WTC11 (cell line): Measurements from ENCODE around the gene ZNF302. TPM values are rescaled to one million over a fixed set of nuclear protein-coding genes. Genes with fewer than 3 reads are reported as not detected.
A peak's percentile ranks its signal among the peaks of the same experiment; 100 is the strongest.

Experiments
- ATAC-seq: fragments of 200-7000 bp; cut with Tn5 transposase; 2 replicates; pipeline ENCODE4 v1.10.0; 2021; ENCODE audit warnings: mild to moderate bottlenecking, moderate library complexity
- CTCF ChIA-PET: fragments of 300-600 bp; sonication (Branson Sonifier 250); formaldehyde crosslinking; loops from one replicate; lab custom pipeline; 2021; ENCODE audit warnings: antibody characterized with exemption; lab: Charles Lee
- POLR2A ChIA-PET: fragments of 350-600 bp; sonication (Branson Sonifier 250); formaldehyde crosslinking; loops from one replicate; lab custom pipeline; 2021; ENCODE audit warnings: antibody characterized with exemption; lab: Charles Lee
- DNase-seq: peaks from one replicate; pipeline ENCODE4 v3.0.0; 2021; ENCODE audit warnings: low spot score
- H3K27ac Mint-ChIP-seq: 2 replicates; pipeline ENCODE4 v1.8.0; 2021; ENCODE audit warnings: mixed read lengths
- H3K27me3 Mint-ChIP-seq: 2 replicates; pipeline ENCODE4 v1.8.0; 2021; ENCODE audit warnings: low read depth, mild to moderate bottlenecking, moderate library complexity, mixed read lengths
- H3K36me3 Mint-ChIP-seq: 2 replicates; pipeline ENCODE4 v1.8.0; 2021; ENCODE audit warnings: mixed read lengths
- H3K4me1 Mint-ChIP-seq: 2 replicates; pipeline ENCODE4 v1.8.0; 2022; ENCODE audit warnings: mixed read lengths
- H3K4me3 Mint-ChIP-seq: 2 replicates; pipeline ENCODE4 v1.8.0; 2021; ENCODE audit warnings: mild to moderate bottlenecking, moderate library complexity, mixed read lengths
- H3K9me3 Mint-ChIP-seq: 2 replicates; pipeline ENCODE4 v1.8.0; 2021; ENCODE audit warnings: mixed read lengths
- ATF1 ChIP-seq: sonication (generic); formaldehyde crosslinking; IDR thresholded peaks from 2 replicates; pipeline ENCODE4 v1.8.1; 2023; ENCODE audit warnings: mild to moderate bottlenecking, moderate library complexity, missing genetic modification reagents
- EMX1 ChIP-seq: fragments of 250-450 bp; sonication (Bioruptor Pico); IDR thresholded peaks from 2 replicates; pipeline ENCODE4 v1.8.0; 2021; ENCODE audit warnings: mild to moderate bottlenecking
- ETV6 ChIP-seq: sonication (generic); formaldehyde crosslinking; IDR thresholded peaks from 2 replicates; pipeline ENCODE4 v1.8.1; 2022; ENCODE audit warnings: mild to moderate bottlenecking, missing genetic modification reagents
- FOXK1 ChIP-seq: sonication (generic); formaldehyde crosslinking; IDR thresholded peaks from 2 replicates; pipeline ENCODE4 v1.8.0; 2022; ENCODE audit warnings: mild to moderate bottlenecking, moderate library complexity, missing genetic modification reagents
- JAZF1 ChIP-seq: fragments of 250-450 bp; sonication (Bioruptor Pico); IDR thresholded peaks from 2 replicates; pipeline ENCODE4 v1.9.0; 2021; ENCODE audit warnings: moderate library complexity, mild to moderate bottlenecking, inconsistent platforms
- MXD4 ChIP-seq: fragments of 250-450 bp; sonication (Bioruptor Pico); IDR thresholded peaks from 2 replicates; pipeline ENCODE4 v1.8.0; 2021; ENCODE audit warnings: mild to moderate bottlenecking, moderate library complexity, borderline replicate concordance
- NR1H2 ChIP-seq: sonication (generic); formaldehyde crosslinking; IDR thresholded peaks from 2 replicates; pipeline ENCODE4 v1.9.0; 2021; ENCODE audit warnings: mild to moderate bottlenecking, moderate library complexity, missing genetic modification reagents
- NR2C2 ChIP-seq: sonication (generic); formaldehyde crosslinking; IDR thresholded peaks from 2 replicates; pipeline ENCODE4 v1.8.0; 2022; ENCODE audit warnings: mild to moderate bottlenecking, missing genetic modification reagents
- OVOL2 ChIP-seq: fragments of 250-450 bp; sonication (Bioruptor Pico); IDR thresholded peaks from 2 replicates; pipeline ENCODE4 v1.9.0; 2021; ENCODE audit warnings: mild to moderate bottlenecking, borderline replicate concordance
- SMAD3 ChIP-seq: sonication (generic); formaldehyde crosslinking; IDR thresholded peaks from 2 replicates; pipeline ENCODE4 v1.8.0; 2022; ENCODE audit warnings: missing genetic modification reagents, mild to moderate bottlenecking, borderline replicate concordance
- SMAD4 ChIP-seq: sonication (generic); formaldehyde crosslinking; IDR thresholded peaks from 2 replicates; pipeline ENCODE4 v1.8.0; 2022; ENCODE audit warnings: mild to moderate bottlenecking, missing genetic modification reagents
- SOX15 ChIP-seq: fragments of 250-450 bp; sonication (Bioruptor Pico); IDR thresholded peaks from 2 replicates; pipeline ENCODE4 v1.9.0; 2021; ENCODE audit warnings: mild to moderate bottlenecking
- SP1 ChIP-seq: sonication (generic); formaldehyde crosslinking; conservative IDR thresholded peaks from 2 replicates; pipeline ENCODE4 v1.8.1; 2022; ENCODE audit warnings: missing genetic modification reagents
- TCF7 ChIP-seq: sonication (generic); formaldehyde crosslinking; IDR thresholded peaks from 2 replicates; pipeline ENCODE4 v1.8.0; 2022; ENCODE audit warnings: mild to moderate bottlenecking, low read depth, missing genetic modification reagents, moderate library complexity
- ZNF232 ChIP-seq: sonication (generic); formaldehyde crosslinking; IDR thresholded peaks from 2 replicates; pipeline ENCODE4 v1.8.0; 2022; ENCODE audit warnings: mild to moderate bottlenecking, missing genetic modification reagents
- ZNF263 ChIP-seq: sonication (generic); formaldehyde crosslinking; IDR thresholded peaks from 2 replicates; pipeline ENCODE4 v1.8.1; 2022; ENCODE audit warnings: low read depth, mild to moderate bottlenecking, moderate library complexity, missing genetic modification reagents
- ZNF423 ChIP-seq: fragments of 250-450 bp; sonication (Bioruptor Pico); IDR thresholded peaks from 2 replicates; pipeline ENCODE4 v2.1.2; 2022; ENCODE audit warnings: mild to moderate bottlenecking, moderate library complexity
- total RNA-seq: library from RNA; stranded (reverse); gene quantifications from 3 replicates; pipeline ENCODE4 v1.2.3, GENCODE V29; 2021
- TF ChIP-seq, protein P1 (sequence below): sonication (generic); formaldehyde crosslinking; IDR thresholded peaks from 2 replicates; pipeline ENCODE4 v1.8.1; 2023; ENCODE audit warnings: mild to moderate bottlenecking, missing genetic modification reagents, moderate library complexity
- TF ChIP-seq, protein P2 (sequence below): sonication (generic); formaldehyde crosslinking; conservative IDR thresholded peaks from 2 replicates; pipeline ENCODE4 v1.8.1; 2023; ENCODE audit warnings: mild to moderate bottlenecking, low read depth, missing genetic modification reagents, moderate library complexity
- TF ChIP-seq, protein P3 (sequence below): sonication (generic); formaldehyde crosslinking; conservative IDR thresholded peaks from 2 replicates; pipeline ENCODE4 v1.8.1; 2022; ENCODE audit warnings: mild to moderate bottlenecking, missing genetic modification reagents
- TF ChIP-seq, protein P4 (sequence below): sonication (generic); formaldehyde crosslinking; IDR thresholded peaks from 2 replicates; pipeline ENCODE4 v1.8.0; 2023; ENCODE audit warnings: missing genetic modification reagents
- TF ChIP-seq, protein P5 (sequence below): sonication (generic); formaldehyde crosslinking; IDR thresholded peaks from 2 replicates; pipeline ENCODE4 v1.8.0; 2022; ENCODE audit warnings: mild to moderate bottlenecking, missing genetic modification reagents
- TF ChIP-seq, protein P6 (sequence below): fragments of 250-450 bp; sonication (Bioruptor Pico); IDR thresholded peaks from 2 replicates; pipeline ENCODE4 v1.9.0; 2021; ENCODE audit warnings: mild to moderate bottlenecking

ZNF302 gene
- total RNA-seq, 1 experiment from 2014 or later = 23.5 TPM

DNA sequence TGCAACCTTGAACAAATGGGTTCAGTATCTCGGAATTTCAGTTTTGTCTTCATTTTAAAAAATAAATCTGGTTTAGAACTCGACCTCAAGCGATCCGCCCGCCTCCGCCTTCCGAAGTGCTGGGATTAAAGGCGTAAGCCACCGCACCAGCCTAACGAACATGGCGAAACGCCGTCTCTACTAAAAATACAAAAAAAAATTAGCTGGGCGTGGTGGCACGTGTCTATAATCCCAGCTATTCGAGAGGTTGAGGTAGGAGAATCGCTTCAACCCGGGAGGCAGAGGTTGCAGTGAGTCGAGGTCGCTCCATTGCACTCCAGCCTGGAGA lies 571 bp downstream of the ZNF302 start (continued):
- TF ChIP-seq, protein P1, sequence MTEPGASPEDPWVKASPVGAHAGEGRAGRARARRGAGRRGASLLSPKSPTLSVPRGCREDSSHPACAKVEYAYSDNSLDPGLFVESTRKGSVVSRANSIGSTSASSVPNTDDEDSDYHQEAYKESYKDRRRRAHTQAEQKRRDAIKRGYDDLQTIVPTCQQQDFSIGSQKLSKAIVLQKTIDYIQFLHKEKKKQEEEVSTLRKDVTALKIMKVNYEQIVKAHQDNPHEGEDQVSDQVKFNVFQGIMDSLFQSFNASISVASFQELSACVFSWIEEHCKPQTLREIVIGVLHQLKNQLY = no peak
- no peak for TF ChIP-seq ETV6 (CRISPR knock-in tag)
- no peak for TF ChIP-seq JAZF1 (CRISPR knock-in tag)
- TF ChIP-seq ZNF423 (CRISPR knock-in tag) = no peak
- TF ChIP-seq NR2C2 (CRISPR knock-in tag) = no peak
- TF ChIP-seq SOX15 (CRISPR knock-in tag) = no peak
- TF ChIP-seq ZNF232 = no peak

DNA sequence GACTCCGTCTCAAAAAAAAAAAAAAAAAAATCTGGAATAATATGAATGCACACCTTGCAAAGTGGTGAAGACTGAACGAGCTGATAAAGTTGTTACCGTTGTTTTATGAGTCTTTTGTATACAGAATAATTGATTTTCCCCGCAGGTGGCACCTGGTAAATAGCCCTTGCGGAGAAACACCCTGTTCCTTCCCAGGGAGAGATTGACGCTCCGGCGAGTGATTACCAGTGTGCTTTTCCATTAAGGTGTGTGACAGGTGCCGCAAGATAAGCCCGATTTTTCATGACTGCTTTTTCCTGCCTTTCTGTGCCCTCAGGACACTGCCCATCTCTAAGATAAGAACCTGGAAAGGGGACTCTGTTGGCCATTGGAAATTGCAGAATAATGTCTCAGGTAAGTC lies 943 bp downstream of the ZNF302 start:
- ATAC-seq (no peak), DNase-seq (no peak)
- POLR2A ChIA-PET = interaction anchor here (1.3 kb wide), 1 partner anchor 321 kb away, joined by 4 read pairs; the partner anchor contains the start of gene GRAMD1A
- Mint-ChIP-seq H3K9me3 (peaks cover 7% of the 10 kb centered on the region), H3K36me3 (peaks cover 41% of the 10 kb centered on the region), H3K27ac (peak overlapping the region; percentile 70; the same call in 1 of the 2 replicates), H3K4me3 (peak overlapping the region; percentile 99), H3K27me3 (peaks cover 17% of the 10 kb centered on the region), H3K4me1 (peaks cover 19% of the 10 kb centered on the region)
- CTCF ChIA-PET = interaction anchor here (1.1 to 1.3 kb wide), 2 partner anchors 10 to 33 kb away, joined by 5 read pairs; no protein-coding TSS in a partner anchor
- TF ChIP-seq, protein P2, sequence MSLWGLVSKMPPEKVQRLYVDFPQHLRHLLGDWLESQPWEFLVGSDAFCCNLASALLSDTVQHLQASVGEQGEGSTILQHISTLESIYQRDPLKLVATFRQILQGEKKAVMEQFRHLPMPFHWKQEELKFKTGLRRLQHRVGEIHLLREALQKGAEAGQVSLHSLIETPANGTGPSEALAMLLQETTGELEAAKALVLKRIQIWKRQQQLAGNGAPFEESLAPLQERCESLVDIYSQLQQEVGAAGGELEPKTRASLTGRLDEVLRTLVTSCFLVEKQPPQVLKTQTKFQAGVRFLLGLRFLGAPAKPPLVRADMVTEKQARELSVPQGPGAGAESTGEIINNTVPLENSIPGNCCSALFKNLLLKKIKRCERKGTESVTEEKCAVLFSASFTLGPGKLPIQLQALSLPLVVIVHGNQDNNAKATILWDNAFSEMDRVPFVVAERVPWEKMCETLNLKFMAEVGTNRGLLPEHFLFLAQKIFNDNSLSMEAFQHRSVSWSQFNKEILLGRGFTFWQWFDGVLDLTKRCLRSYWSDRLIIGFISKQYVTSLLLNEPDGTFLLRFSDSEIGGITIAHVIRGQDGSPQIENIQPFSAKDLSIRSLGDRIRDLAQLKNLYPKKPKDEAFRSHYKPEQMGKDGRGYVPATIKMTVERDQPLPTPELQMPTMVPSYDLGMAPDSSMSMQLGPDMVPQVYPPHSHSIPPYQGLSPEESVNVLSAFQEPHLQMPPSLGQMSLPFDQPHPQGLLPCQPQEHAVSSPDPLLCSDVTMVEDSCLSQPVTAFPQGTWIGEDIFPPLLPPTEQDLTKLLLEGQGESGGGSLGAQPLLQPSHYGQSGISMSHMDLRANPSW = no peak
- TF ChIP-seq EMX1 (CRISPR knock-in tag) (no peak), ATF1 (CRISPR knock-in tag) (no peak), TCF7 (CRISPR knock-in tag) (no peak), SMAD4 (CRISPR knock-in tag) (no peak), SMAD3 (CRISPR knock-in tag) (no peak), SOX15 (CRISPR knock-in tag) (no peak), NR2C2 (CRISPR knock-in tag) (no peak), SP1 (no peak), ZNF263 (no peak), NR1H2 (no peak), MXD4 (CRISPR knock-in tag) (no peak), FOXK1 (no peak), ETV6 (CRISPR knock-in tag) (no peak), OVOL2 (no peak)
- TF ChIP-seq, protein P3, sequence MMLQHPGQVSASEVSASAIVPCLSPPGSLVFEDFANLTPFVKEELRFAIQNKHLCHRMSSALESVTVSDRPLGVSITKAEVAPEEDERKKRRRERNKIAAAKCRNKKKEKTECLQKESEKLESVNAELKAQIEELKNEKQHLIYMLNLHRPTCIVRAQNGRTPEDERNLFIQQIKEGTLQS (CRISPR knock-in tag) = no peak
- TF ChIP-seq, protein P4, sequence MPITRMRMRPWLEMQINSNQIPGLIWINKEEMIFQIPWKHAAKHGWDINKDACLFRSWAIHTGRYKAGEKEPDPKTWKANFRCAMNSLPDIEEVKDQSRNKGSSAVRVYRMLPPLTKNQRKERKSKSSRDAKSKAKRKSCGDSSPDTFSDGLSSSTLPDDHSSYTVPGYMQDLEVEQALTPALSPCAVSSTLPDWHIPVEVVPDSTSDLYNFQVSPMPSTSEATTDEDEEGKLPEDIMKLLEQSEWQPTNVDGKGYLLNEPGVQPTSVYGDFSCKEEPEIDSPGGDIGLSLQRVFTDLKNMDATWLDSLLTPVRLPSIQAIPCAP (CRISPR knock-in tag) = no peak
- TF ChIP-seq, protein P5, sequence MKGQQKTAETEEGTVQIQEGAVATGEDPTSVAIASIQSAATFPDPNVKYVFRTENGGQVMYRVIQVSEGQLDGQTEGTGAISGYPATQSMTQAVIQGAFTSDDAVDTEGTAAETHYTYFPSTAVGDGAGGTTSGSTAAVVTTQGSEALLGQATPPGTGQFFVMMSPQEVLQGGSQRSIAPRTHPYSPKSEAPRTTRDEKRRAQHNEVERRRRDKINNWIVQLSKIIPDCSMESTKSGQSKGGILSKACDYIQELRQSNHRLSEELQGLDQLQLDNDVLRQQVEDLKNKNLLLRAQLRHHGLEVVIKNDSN (CRISPR knock-in tag) = no peak
- TF ChIP-seq, protein P6, sequence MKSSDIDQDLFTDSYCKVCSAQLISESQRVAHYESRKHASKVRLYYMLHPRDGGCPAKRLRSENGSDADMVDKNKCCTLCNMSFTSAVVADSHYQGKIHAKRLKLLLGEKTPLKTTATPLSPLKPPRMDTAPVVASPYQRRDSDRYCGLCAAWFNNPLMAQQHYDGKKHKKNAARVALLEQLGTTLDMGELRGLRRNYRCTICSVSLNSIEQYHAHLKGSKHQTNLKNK (CRISPR knock-in tag) = no peak
